IMR-90 (cell line): Measurements from ENCODE around the gene MAP3K7CL. TPM values are rescaled to one million over a fixed set of nuclear protein-coding genes. Genes with fewer than 3 reads are reported as not detected.

Experiments
- ATAC-seq: fragments of 200-7000 bp; cut with Tn5 transposase; 2 replicates; pipeline ENCODE4 v1.9.1; 2020; ENCODE audit warnings: low read depth, mild to moderate bottlenecking, moderate library complexity
- BruUV-seq: library from RNA; stranded (reverse); fragments of 400-500 nt; replicated peaks from 2 replicates; lab custom pipeline; 2021; lab: Mats Ljungman, UMichigan
- CTCF ChIA-PET: fragments of 300-600 bp; formaldehyde crosslinking; extraction: SDS; loops from one replicate; lab custom pipeline; 2021; ENCODE audit warnings: antibody characterized with exemption; lab: Yijun Ruan, JAX
- POLR2A ChIA-PET: fragments of 300-600 bp; sonication (Branson Sonifier 250); formaldehyde crosslinking; loops from one replicate; lab custom pipeline; 2022; ENCODE audit warnings: antibody characterized with exemption; ENCODE audit not compliant: unreplicated experiment; lab: Charles Lee
- DNase-seq: peaks from one replicate; pipeline ENCODE4 v3.0.0; 2013
- H2AFZ ChIP-seq: replicated peaks from 2 replicates; pipeline ENCODE3; 2013; ENCODE audit warnings: low read length, mild to moderate bottlenecking; ENCODE audit not compliant: poor library complexity
- H2AK5ac ChIP-seq: 2 replicates; pipeline ENCODE4 v1.6.1; 2013; ENCODE audit warnings: low read depth, low read length, inconsistent platforms
- H2AK9ac ChIP-seq: replicated peaks from 2 replicates; pipeline ENCODE3; 2013; ENCODE audit warnings: mild to moderate bottlenecking, low read depth, low read length, moderate library complexity; ENCODE audit not compliant: poor library complexity
- H2BK120ac ChIP-seq: 2 replicates; pipeline ENCODE4 v1.6.1; 2013; ENCODE audit warnings: low read depth, low read length, inconsistent platforms
- H2BK15ac ChIP-seq: 3 replicates; pipeline ENCODE4 v1.6.1; 2013; ENCODE audit warnings: low read depth, low read length, inconsistent platforms
- H2BK20ac ChIP-seq: 2 replicates; pipeline ENCODE4 v1.6.1; 2013; ENCODE audit warnings: low read depth, mild to moderate bottlenecking, inconsistent platforms, low read length, moderate library complexity
- H2BK5ac ChIP-seq: 2 replicates; pipeline ENCODE4 v1.6.1; 2013; ENCODE audit warnings: mild to moderate bottlenecking, low read depth, low read length, inconsistent platforms; ENCODE audit not compliant: poor library complexity, severe bottlenecking
- H3K14ac ChIP-seq: replicated peaks from 2 replicates; pipeline ENCODE4 v1.6.1; 2013; ENCODE audit warnings: low read depth, low read length, inconsistent platforms
- H3K18ac ChIP-seq: 2 replicates; pipeline ENCODE4 v1.6.1; 2013; ENCODE audit warnings: low read depth, low read length, control low read depth
- H3K23ac ChIP-seq: 2 replicates; pipeline ENCODE4 v1.6.1; 2013; ENCODE audit warnings: low read depth, low read length, inconsistent platforms
- H3K27ac ChIP-seq: 2 replicates; pipeline ENCODE4 v1.5.1; 2013; ENCODE audit warnings: mild to moderate bottlenecking, control low read depth, low read length; ENCODE audit not compliant: insufficient read depth
- H3K27me3 ChIP-seq: 2 replicates; pipeline ENCODE4 v1.6.1; 2013; ENCODE audit warnings: low read length; ENCODE audit not compliant: control insufficient read depth, insufficient read depth
- H3K36me3 ChIP-seq: 2 replicates; pipeline ENCODE4 v1.6.1; 2013; ENCODE audit warnings: low read length, mixed read lengths; ENCODE audit not compliant: control insufficient read depth, insufficient read depth
- H3K4ac ChIP-seq: 2 replicates; pipeline ENCODE4 v1.6.1; 2013; ENCODE audit warnings: low read depth, low read length, inconsistent platforms
- H3K4me1 ChIP-seq: 2 replicates; pipeline ENCODE4 v1.6.1; 2013; ENCODE audit warnings: low read length, mixed read lengths; ENCODE audit not compliant: control insufficient read depth, insufficient read depth
- H3K4me2 ChIP-seq: 2 replicates; pipeline ENCODE4 v1.6.1; 2013; ENCODE audit warnings: low read depth, mild to moderate bottlenecking, control low read depth, low read length, moderate library complexity
- H3K4me3 ChIP-seq: 2 replicates; pipeline ENCODE4 v1.5.1; 2013; ENCODE audit warnings: low read depth, mild to moderate bottlenecking, control low read depth, low read length, moderate library complexity; ENCODE audit not compliant: insufficient read depth
- H3K56ac ChIP-seq: 2 replicates; pipeline ENCODE4 v1.6.1; 2013; ENCODE audit warnings: low read length, inconsistent platforms; ENCODE audit not compliant: insufficient read depth; ENCODE audit errors: extremely low read depth
- H3K79me1 ChIP-seq, 2 experiments: 2 replicates each; pipeline ENCODE4 v1.6.1; 2013; ENCODE audit warnings: low read length in 2 of 2, inconsistent platforms in 1 of 2, low read depth in 1 of 2
- H3K9ac ChIP-seq: 2 replicates; pipeline ENCODE4 v1.6.1; 2013; ENCODE audit warnings: low read depth, low read length, control low read depth
- H3K9me1 ChIP-seq: 2 replicates; pipeline ENCODE4 v1.6.1; 2013; ENCODE audit warnings: low read length, inconsistent platforms; ENCODE audit not compliant: insufficient read depth
- H3K9me3 ChIP-seq: 2 replicates; pipeline ENCODE4 v1.6.1; 2013; ENCODE audit warnings: low read length; ENCODE audit not compliant: control insufficient read depth, insufficient read depth
- H4K20me1 ChIP-seq: 2 replicates; pipeline ENCODE4 v1.6.1; 2013; ENCODE audit warnings: low read length, inconsistent platforms; ENCODE audit not compliant: insufficient read depth
- H4K5ac ChIP-seq: 2 replicates; pipeline ENCODE4 v1.6.1; 2013; ENCODE audit warnings: mild to moderate bottlenecking, low read depth, low read length, control low read depth
- H4K8ac ChIP-seq, 2 experiments: 2 replicates each; pipeline ENCODE4 v1.6.1; 2013; ENCODE audit warnings: low read depth in 2 of 2, low read length in 2 of 2, control low read depth in 1 of 2, inconsistent platforms in 1 of 2
- H4K91ac ChIP-seq: 2 replicates; pipeline ENCODE4 v1.6.1; 2013; ENCODE audit warnings: low read depth, low read length, inconsistent platforms; ENCODE audit not compliant: insufficient read depth
- BHLHE40 ChIP-seq: fragments of 150-350 bp; IDR thresholded peaks from 2 replicates; pipeline ENCODE4 v1.6.1; 2016; ENCODE audit warnings: mild to moderate bottlenecking, low read depth, low read length
- FOS ChIP-seq: fragments of 150-350 bp; IDR thresholded peaks from 2 replicates; pipeline ENCODE4 v1.6.1; 2016; ENCODE audit warnings: low read depth, low read length
- MAFK ChIP-seq: IDR thresholded peaks from 2 replicates; pipeline ENCODE4 v1.6.1; 2012; ENCODE audit warnings: low read depth, low read length, improper control_type of control experiment
- MAZ ChIP-seq: IDR thresholded peaks from 2 replicates; pipeline ENCODE4 v1.6.1; 2012; ENCODE audit warnings: low read depth, mild to moderate bottlenecking, low read length, improper control_type of control experiment, moderate library complexity, borderline replicate concordance
- RAD21 ChIP-seq: IDR thresholded peaks from 2 replicates; pipeline ENCODE4 v1.6.1; 2012; ENCODE audit warnings: low read length, improper control_type of control experiment
- RCOR1 ChIP-seq: IDR thresholded peaks from 2 replicates; pipeline ENCODE4 v1.6.1; 2012; ENCODE audit warnings: mild to moderate bottlenecking, low read length, improper control_type of control experiment; ENCODE audit not compliant: insufficient replicate concordance
- SMC3 ChIP-seq: fragments of 150-350 bp; IDR thresholded peaks from 2 replicates; pipeline ENCODE4 v1.6.1; 2016; ENCODE audit warnings: low read depth, mild to moderate bottlenecking, antibody characterized with exemption, low read length, moderate library complexity
- WGBS, 2 experiments: methylation state at CpG; one replicate each; pipeline versions ENCODE4 v1.1.5 to v1.1.7; 2013; ENCODE audit warnings: missing lambda C conversion rate in 2 of 2; ENCODE audit not compliant: insufficient read length in 1 of 2; ENCODE audit errors: extremely low coverage in 2 of 2; 5-methylcytosine and 5-hydroxymethylcytosine counted together
- dilution Hi-C: fragments of 300-500 bp; cut with HindIII; formaldehyde crosslinking; loops from one replicate; pipeline ENCODE4 v1.14.3; 2018; ENCODE audit warnings: low sequenced_read_pairs; ENCODE audit not compliant: unreplicated experiment
- in situ Hi-C: fragments of 300-500 bp; cut with MboI; formaldehyde crosslinking; loops from 3 replicates; pipeline ENCODE4 v1.14.3; 2019; ENCODE audit warnings: low sequenced_read_pairs, inconsistent platforms, mixed read lengths
- intact Hi-C: fragments of 100-400 bp; cut with micrococcal nuclease; formaldehyde crosslinking; loops from 2 replicates; pipeline ENCODE4 v1.10.0; 2022
- polyA plus RNA-seq, 3 experiments: library from polyadenylated mRNA; depleted of rRNA; stranded (reverse); fragments of >200 nt; gene quantifications; 2 replicates each; pipeline ENCODE4 v1.2.3, GENCODE V29; 2012; ENCODE audit warnings: low replicate concordance in 1 of 3
- total RNA-seq: library from RNA; depleted of rRNA; stranded (reverse); fragments of >200 nt; gene quantifications from 2 replicates; pipeline ENCODE4 v1.2.3, GENCODE V29; 2012
- TF ChIP-seq, protein P1 (sequence below): conservative IDR thresholded peaks from 2 replicates; pipeline ENCODE4 v1.5.1; 2012; ENCODE audit warnings: mild to moderate bottlenecking, low read depth, low read length, improper control_type of control experiment
- TF ChIP-seq, protein P2 (sequence below): fragments of 150-350 bp; IDR thresholded peaks from 2 replicates; pipeline ENCODE4 v1.6.1; 2016; ENCODE audit warnings: low read depth, mild to moderate bottlenecking, low read length, moderate library complexity, borderline replicate concordance

MAP3K7CL gene
- total and polyA plus RNA-seq, 2 of the 4 experiments (the other 2 are of a cell fraction): 21.0 to 22.3 TPM

- no peak overlapping the region for H2AK5ac ChIP-seq
- H3K56ac ChIP-seq: no peak overlapping the region
- no peaks in the 10 kb centered on the region for H3K27me3 ChIP-seq
- H3K23ac ChIP-seq: no peak overlapping the region
- H3K27ac ChIP-seq: no peak overlapping the region
- peaks cover 0 to 5% of the 10 kb centered on the region in 2 experiments; a peak in 1 of 4 replicates for H3K79me1 ChIP-seq
- DNase-seq (no peak), ATAC-seq (no peak)
- H3K14ac ChIP-seq: no peak overlapping the region
- H3K4me1 ChIP-seq: peaks cover 5% of the 10 kb centered on the region
- ChIA-PET CTCF (interaction anchor here (0.6 to 0.7 kb wide), 2 partner anchors 88 to 778 kb away, joined by 3 to 4 read pairs; no protein-coding TSS in a partner anchor), POLR2A (interaction anchor here (0.7 kb wide), 1 partner anchor 130 kb away, joined by 6 read pairs; no protein-coding TSS in a partner anchor)
- no peaks in the 10 kb centered on the region for H4K20me1 ChIP-seq
- intact Hi-C loops: no loop called here
- no peaks in the 10 kb centered on the region for H3K36me3 ChIP-seq
- no peak overlapping the region for H2BK15ac ChIP-seq
- peak overlapping the region; percentile 1; the same call in 1 of the 2 replicates for H2BK120ac ChIP-seq
- H2AK9ac ChIP-seq: no peak overlapping the region
- in situ Hi-C loops: loop anchor here (10.0 kb wide), 1 partner anchor 134 kb away; no protein-coding TSS in a partner anchor
- H3K4me3 ChIP-seq: no peak overlapping the region
- no peak overlapping the region for H3K4ac ChIP-seq
- H3K9me1 ChIP-seq: peaks cover 3% of the 10 kb centered on the region; the same call in 1 of the 2 replicates
- no peak overlapping the region for H3K9ac ChIP-seq
- peak overlapping the region; percentile 7; the same call in 1 of the 2 replicates for H2BK20ac ChIP-seq
- no peaks in the 10 kb centered on the region for H3K9me3 ChIP-seq
- dilution Hi-C loops: no loop called here
- H2AFZ ChIP-seq: no peak overlapping the region
- H3K4me2 ChIP-seq: peak overlapping the region; percentile 43
- peak overlapping the region in 1 of 2 experiments; percentile 44; a peak in 2 of 4 replicates for H4K8ac ChIP-seq
- WGBS, 2 experiments: no CpG with 5 or more reads among the region's 1 CpG
- H3K18ac ChIP-seq: peak overlapping the region; percentile 42
- H2BK5ac ChIP-seq: peak overlapping the region; percentile 0
- H4K5ac ChIP-seq: peak overlapping the region; percentile 25
- TF ChIP-seq, protein P1, sequence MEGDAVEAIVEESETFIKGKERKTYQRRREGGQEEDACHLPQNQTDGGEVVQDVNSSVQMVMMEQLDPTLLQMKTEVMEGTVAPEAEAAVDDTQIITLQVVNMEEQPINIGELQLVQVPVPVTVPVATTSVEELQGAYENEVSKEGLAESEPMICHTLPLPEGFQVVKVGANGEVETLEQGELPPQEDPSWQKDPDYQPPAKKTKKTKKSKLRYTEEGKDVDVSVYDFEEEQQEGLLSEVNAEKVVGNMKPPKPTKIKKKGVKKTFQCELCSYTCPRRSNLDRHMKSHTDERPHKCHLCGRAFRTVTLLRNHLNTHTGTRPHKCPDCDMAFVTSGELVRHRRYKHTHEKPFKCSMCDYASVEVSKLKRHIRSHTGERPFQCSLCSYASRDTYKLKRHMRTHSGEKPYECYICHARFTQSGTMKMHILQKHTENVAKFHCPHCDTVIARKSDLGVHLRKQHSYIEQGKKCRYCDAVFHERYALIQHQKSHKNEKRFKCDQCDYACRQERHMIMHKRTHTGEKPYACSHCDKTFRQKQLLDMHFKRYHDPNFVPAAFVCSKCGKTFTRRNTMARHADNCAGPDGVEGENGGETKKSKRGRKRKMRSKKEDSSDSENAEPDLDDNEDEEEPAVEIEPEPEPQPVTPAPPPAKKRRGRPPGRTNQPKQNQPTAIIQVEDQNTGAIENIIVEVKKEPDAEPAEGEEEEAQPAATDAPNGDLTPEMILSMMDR: no peak
- no peak for TF ChIP-seq RAD21
- TF ChIP-seq BHLHE40: no peak
- no peak for TF ChIP-seq RCOR1
- TF ChIP-seq FOS: no peak
- TF ChIP-seq SMC3: no peak
- TF ChIP-seq MAFK: no peak
- TF ChIP-seq, protein P2, sequence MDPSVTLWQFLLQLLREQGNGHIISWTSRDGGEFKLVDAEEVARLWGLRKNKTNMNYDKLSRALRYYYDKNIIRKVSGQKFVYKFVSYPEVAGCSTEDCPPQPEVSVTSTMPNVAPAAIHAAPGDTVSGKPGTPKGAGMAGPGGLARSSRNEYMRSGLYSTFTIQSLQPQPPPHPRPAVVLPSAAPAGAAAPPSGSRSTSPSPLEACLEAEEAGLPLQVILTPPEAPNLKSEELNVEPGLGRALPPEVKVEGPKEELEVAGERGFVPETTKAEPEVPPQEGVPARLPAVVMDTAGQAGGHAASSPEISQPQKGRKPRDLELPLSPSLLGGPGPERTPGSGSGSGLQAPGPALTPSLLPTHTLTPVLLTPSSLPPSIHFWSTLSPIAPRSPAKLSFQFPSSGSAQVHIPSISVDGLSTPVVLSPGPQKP: no peak
- TF ChIP-seq MAZ: no peak
- peak overlapping the region; percentile 44; the same call in 1 of the 2 replicates for H4K91ac ChIP-seq
- BruUV-seq: no TSS peak
Observed at GRCh38 chr21:29170944-29171343, 40.5 kb downstream of the MAP3K7CL start.
